NCI-H187 treated with DMSO at 0.1 percent for 48 hours (cell line): ENCODE measurements around the gene ZFP36L1.

ENCODE experiments used
- DNase-seq: peaks from one replicate; lab custom pipeline; 2025; lab: John Stamatoyannopoulos, UW

ZFP36L1 gene

DNA sequence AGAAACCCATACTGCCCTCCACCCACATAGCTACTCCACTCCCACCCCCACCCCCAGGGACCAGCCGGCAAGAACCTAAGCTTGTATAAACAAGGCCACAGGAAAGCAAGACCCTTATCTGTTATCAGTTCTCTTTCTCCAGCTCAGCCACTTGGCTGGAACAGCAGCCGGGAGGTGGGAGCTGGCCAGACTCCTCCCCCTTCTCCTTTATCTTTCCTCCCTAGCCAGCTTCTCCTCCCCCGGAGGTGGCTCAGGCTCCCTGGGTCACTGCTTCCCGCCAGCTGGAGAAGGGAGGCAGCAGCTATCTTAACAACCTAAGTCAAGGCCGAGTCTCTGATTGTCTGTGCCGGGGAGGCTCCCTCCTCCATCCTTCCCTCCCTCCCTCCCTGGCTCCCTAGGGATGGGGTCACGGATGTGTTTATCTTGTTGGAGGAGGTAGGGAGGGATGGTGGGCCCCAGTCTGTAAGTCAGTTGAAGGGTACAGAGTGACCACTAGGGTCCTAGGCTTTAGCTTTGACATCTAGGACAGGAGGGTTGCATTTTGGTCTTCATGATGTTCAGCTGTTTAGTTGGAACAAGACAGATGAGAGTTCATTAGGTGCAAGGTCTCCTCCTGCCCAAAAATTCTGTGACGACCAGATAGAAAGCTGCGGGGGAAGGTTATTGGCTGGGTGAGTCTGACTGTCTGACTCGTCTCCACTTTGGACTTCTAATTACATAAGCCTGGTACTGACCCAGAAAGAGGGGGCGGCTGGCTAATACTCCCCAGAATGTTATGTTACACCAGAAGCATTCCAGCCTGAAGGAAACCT is 29.7 kb downstream of the ZFP36L1 start:
- no peak for DNase-seq

DNA sequence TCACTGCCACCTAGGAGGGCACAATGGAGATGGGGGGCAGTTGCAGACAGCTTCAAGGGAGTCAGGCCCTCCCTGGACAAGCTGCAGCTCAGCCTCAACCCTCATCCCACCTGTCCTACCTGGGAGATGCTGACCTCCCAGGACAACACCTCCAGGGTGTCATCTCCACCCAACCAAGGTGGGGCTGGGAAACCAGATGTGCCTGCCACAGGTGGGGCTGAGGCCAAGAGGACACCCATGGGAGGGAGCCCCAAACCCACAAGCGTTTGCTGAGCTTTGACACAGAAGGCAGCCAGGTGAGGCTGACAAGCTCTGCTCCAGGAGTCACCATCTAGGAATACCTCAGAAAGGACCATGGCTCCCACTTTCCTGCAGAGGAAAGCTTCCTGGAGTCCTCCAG is 31.5 kb downstream of the ZFP36L1 start:
- no peak for DNase-seq

GRCh38 chr14:68760761-68761160 is 32.1 kb downstream of the ZFP36L1 start:
- DNase-seq = no peak

DNA sequence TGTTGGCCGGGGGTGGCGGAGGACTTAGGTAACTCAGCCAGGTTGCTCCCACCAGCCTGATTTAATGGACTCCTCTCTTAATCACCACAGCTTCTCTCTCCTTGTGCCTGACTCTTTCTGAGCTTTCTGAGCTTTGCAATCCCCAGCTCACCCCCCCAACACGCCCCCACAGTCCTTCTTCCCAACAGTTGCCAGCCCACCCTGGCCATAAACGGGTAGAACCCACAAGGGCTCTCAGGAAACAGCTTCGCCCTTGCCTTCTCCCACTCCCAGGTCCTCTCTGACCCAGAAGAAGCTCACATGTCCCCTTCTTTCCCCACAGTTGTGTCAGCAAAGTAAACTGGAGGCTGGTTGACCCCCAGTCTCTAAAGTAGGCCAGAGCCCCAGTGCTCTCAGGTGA is 32.9 kb downstream of the ZFP36L1 start:
- no peak for DNase-seq

DNA sequence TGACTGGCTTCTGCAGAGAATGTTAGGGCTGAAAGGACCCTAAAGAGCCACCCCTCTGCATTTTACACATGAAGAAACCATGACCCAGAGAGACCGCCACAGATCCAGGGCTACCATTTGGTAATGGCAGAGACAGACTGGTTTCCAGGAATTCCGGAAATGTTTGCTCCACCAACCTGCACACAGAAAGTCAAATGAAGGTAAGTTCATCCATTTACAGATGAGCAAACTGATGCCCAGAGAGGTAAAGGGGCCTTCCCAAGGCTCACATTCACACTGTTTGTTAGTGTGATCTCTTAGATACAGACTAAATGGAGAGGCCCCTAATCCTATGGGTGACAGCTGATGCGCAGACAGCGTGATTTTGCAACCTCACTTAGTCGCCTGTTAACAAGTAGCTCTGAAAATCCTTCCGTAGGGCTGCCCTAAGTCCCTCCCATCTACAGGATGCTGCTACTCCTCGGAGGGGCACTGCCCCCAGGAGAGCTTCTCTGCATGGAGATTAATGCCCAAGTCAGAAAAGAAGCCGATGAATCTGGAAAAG is 33.8 kb downstream of the ZFP36L1 start:
- no peak for DNase-seq

- DNase-seq = no peak
These were observed 34.6 kb downstream of the ZFP36L1 start for GRCh38 chr14:68758301-68758700.

DNA sequence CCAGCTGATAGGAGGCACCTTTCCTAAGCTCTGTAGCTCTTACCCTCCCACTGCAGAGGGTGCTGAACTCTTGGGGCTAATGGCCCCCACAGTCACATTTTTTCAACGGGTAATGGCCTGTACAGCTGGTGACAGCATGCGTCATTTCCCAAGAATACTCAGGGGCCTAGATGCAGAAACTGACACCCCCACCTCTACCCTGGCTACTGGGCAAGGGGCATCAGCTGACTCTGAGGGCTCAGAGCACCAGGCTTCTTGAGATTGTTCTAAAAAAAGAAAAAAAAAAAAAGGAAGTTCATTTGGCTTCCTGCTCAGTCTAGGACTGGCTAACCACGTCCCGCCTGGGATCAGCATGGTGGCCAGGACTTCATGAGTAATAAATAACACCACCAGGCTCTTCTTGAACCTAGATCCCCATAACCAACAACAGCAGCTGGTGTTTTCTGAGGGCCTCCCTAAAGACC is 35.2 kb downstream of the ZFP36L1 start:
- no peak for DNase-seq

DNA sequence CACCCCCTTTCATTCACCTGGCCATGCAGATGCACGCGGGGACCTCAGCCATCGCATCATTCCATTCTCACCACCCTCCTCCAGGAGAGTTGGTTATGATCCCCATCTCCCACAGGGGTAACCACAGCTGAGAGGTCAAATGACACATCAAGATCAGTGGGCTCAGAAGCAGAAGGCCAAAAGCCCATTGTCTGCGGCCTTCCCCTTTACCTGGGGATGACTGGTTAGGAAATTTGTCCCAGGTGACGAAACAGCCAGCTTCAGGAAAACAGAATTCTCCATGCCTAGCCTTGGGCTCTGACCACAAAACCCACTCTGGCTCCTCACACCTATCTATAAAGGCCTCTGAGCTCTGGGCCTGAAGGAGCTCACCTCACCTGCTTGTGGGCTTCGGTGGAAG is 36.1 kb downstream of the ZFP36L1 start:
- DNase-seq = no peak

- no peak for DNase-seq
These were observed 36.8 kb downstream of the ZFP36L1 start for GRCh38 chr14:68756000-68756481.

DNA sequence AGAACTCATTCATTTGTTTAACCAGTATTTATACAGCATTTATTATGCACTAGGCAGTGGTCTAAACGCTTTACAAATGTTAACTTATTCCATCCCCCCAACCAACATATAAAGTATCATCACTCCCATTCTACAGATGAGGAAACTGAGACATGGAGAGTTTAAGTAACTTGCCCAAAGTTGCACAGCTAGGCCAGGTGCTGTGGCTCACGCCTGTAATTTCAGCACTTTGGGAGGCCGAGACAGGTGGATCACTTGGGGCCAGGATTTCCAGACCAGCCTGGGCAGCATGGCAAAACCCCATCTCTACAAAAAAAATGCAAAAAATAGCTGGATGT is 37.9 kb downstream of the ZFP36L1 start:
- no peak for DNase-seq

DNA sequence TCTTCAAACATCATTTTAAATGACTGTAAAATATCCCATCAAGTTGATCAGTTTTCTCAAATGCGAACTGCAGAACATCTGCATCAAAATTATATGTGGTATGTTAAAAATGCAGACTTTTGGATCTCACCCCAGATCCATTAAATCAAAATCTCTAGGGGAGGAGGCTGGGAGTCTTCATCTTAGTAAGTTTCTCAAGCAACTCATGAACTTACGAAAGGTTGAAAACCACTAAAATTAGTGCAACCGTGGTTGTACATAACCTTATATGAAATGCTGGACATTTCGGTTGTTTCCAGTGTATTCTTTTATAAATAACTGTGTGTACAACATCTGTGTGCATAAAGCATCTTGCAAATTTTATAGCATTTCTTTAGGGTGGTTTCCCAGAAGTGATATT is 39.2 kb downstream of the ZFP36L1 start:
- DNase-seq = no peak

- DNase-seq = no peak
These were observed 40.4 kb downstream of the ZFP36L1 start for GRCh38 chr14:68752271-68753006.

GRCh38 chr14:68749487-68750475 is 43.1 kb downstream of the ZFP36L1 start:
- DNase-seq = no peak

- no peak for DNase-seq
These were observed 44.2 kb downstream of the ZFP36L1 start for GRCh38 chr14:68748691-68749090.

DNA sequence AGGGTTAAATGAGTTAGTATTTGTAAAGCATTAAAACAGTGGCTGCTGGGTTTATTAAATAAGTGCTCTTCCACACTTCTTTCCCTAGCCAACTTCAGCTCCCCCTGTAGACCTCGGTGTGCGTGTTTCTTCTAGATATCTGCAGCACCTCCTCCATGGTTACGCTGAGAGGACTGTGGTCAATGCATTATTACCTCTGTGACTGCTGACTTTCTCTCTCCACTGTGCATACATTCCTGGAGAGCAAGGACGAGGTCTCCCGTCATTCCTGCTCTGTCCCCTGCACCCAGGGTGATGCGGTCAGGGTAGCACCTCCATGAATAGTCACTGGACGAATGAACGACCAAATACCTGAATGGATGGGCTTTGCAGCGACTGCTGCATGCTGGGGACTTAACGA is 44.6 kb downstream of the ZFP36L1 start:
- no peak for DNase-seq

GRCh38 chr14:68747393-68747792 is 45.5 kb downstream of the ZFP36L1 start:
- DNase-seq = no peak

DNA sequence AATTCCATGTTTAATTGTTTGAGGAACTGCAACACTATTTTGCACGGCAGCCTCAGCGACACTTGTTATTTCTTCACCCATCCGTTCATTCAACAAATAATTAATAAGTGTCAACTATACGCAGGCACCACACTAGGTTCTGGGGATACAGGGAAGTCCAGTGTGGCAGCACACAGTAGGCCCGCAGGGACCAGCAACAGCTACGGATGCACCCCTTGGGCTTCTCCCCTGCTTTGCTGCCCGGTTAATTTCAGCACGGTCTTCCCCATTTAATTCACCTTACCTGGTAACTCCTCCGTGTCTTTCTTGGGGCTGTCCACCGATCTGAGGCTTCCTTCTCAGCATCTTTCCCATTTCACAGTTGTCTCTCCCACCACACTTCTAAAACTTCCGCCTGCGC is 48.3 kb downstream of the ZFP36L1 start:
- DNase-seq = no peak

- DNase-seq = no peak
These were observed 50.9 kb downstream of the ZFP36L1 start for GRCh38 chr14:68741839-68742470.

GRCh38 chr14:68741477-68741791 is 51.4 kb downstream of the ZFP36L1 start:
- DNase-seq = no peak

DNA sequence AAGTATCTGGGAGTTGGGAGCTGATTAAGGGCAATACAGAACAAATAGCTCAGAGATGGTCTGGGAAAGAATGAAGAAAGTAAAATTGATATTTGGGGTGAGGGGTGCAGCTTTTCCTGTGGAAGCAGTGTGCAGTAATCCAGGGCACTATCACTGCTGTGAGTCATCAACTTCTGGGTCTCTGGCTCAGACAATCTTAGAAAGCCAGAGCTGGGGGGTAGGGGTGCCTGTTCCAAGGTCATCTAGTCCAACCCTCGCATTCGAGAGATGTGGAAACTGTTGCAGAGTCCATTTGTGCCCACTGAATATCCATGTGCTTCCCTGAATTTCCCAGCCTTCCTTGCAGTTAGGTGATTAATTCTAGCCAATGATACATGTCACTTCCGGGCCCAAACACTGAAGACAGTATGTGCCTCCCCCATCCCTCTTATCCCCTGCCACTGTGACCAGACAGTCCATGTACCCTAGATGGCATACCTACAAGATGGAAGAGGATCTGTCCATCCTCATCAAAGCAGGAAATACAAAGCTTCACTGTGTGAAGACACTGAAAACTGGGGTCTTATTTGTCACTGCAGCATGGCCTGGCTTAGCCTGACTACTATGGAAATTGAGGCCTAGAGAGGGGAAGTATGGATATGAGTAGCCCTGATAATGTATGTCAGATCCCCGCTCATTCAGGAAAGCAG is 51.9 kb downstream of the ZFP36L1 start:
- DNase-seq = no peak

DNA sequence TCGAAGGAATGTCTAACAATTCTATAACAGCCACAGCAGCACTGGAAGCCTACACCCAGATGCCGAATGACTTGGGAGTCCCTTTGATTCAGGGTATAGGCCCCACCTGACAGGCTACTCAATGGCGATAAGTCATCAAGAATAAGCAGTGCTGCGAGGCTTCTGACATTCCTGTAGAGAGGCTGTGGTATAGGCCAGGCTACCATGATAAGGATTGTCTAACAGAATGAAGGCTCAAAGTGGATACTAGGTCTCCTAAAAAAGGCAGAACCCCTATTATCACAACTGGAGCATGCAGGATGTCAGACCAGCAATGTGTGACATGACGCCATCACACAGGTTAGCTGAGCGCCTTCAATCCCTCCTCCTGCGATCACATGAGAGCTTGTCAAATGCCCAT is 53.2 kb downstream of the ZFP36L1 start:
- no peak for DNase-seq
